Astrocyte (in vitro differentiated cells and primary cell): ENCODE results near the gene MYOG. TPM values are rescaled to one million over a fixed set of nuclear protein-coding genes. Genes with fewer than 3 reads are reported as not detected.

Source experiments
- DNase-seq: peaks from one replicate; pipeline ENCODE4 v3.0.0-alpha.2; 2010; ENCODE audit warnings: low read depth
- FAIRE-seq: peaks from 2 replicates; lab custom pipeline; 2011; peaks lifted over from hg19 to GRCh38; lab: Jason Lieb, UNC
- H2AFZ ChIP-seq: 2 replicates; pipeline ENCODE4 v1.6.0; 2012; ENCODE audit warnings: low read depth, low read length, inconsistent platforms
- H3K27ac ChIP-seq: 2 replicates; pipeline ENCODE4 v1.5.1; 2011; ENCODE audit warnings: low read depth, low read length, inconsistent platforms
- H3K27me3 ChIP-seq: 2 replicates; pipeline ENCODE4 v1.6.0; 2011; ENCODE audit warnings: low read length, inconsistent platforms; ENCODE audit not compliant: insufficient read depth
- H3K36me3 ChIP-seq: 2 replicates; pipeline ENCODE4 v1.5.1; 2011; ENCODE audit warnings: low read length, inconsistent platforms; ENCODE audit not compliant: insufficient read depth
- H3K4me1 ChIP-seq: 2 replicates; pipeline ENCODE4 v1.5.1; 2011; ENCODE audit warnings: low read length, inconsistent platforms; ENCODE audit not compliant: insufficient read depth
- H3K4me2 ChIP-seq: 2 replicates; pipeline ENCODE4 v1.6.0; 2012; ENCODE audit warnings: low read length, inconsistent platforms
- H3K4me3 ChIP-seq: 2 replicates; pipeline ENCODE4 v1.5.1; 2011; ENCODE audit warnings: low read depth, mild to moderate bottlenecking, low read length, inconsistent platforms; ENCODE audit not compliant: insufficient read depth
- H3K79me2 ChIP-seq: 2 replicates; pipeline ENCODE4 v1.6.0; 2012; ENCODE audit warnings: mild to moderate bottlenecking, low read length, inconsistent platforms; ENCODE audit not compliant: insufficient read depth
- H3K9ac ChIP-seq: 2 replicates; pipeline ENCODE4 v1.6.0; 2012; ENCODE audit warnings: mild to moderate bottlenecking, low read length, inconsistent platforms
- H3K9me3 ChIP-seq: 2 replicates; pipeline ENCODE4 v1.5.1; 2012; ENCODE audit warnings: low read depth, mild to moderate bottlenecking, low read length, inconsistent platforms; ENCODE audit not compliant: insufficient read depth
- H4K20me1 ChIP-seq: 2 replicates; pipeline ENCODE4 v1.6.0; 2012; ENCODE audit warnings: low read length, inconsistent platforms; ENCODE audit not compliant: insufficient read depth
- H3K27ac Mint-ChIP-seq: one replicate; pipeline ENCODE4 v1.8.0; 2021; ENCODE audit warnings: mild to moderate bottlenecking, mixed read lengths; ENCODE audit not compliant: unreplicated experiment
- H3K27me3 Mint-ChIP-seq: one replicate; pipeline ENCODE4 v1.8.0; 2021; ENCODE audit warnings: low read depth, mixed read lengths; ENCODE audit not compliant: unreplicated experiment
- H3K36me3 Mint-ChIP-seq: one replicate; pipeline ENCODE4 v1.8.0; 2021; ENCODE audit warnings: low read depth, mixed read lengths; ENCODE audit not compliant: unreplicated experiment
- H3K4me1 Mint-ChIP-seq: one replicate; pipeline ENCODE4 v1.8.0; 2021; ENCODE audit warnings: low read depth, mixed read lengths; ENCODE audit not compliant: unreplicated experiment
- H3K4me3 Mint-ChIP-seq: one replicate; pipeline ENCODE4 v1.8.0; 2021; ENCODE audit warnings: mild to moderate bottlenecking, moderate library complexity, mixed read lengths; ENCODE audit not compliant: unreplicated experiment
- H3K9me3 Mint-ChIP-seq: one replicate; pipeline ENCODE4 v1.8.0; 2021; ENCODE audit warnings: mild to moderate bottlenecking, mixed read lengths; ENCODE audit not compliant: unreplicated experiment
- EZH2 ChIP-seq: IDR thresholded peaks from 2 replicates; pipeline ENCODE4 v1.6.1; 2012; ENCODE audit warnings: mild to moderate bottlenecking, low read length, inconsistent platforms; ENCODE audit not compliant: insufficient read depth
- total RNA-seq: library from RNA; stranded (reverse); gene quantifications from 2 replicates; pipeline ENCODE4 v1.2.1, GENCODE V29; 2021
- TF ChIP-seq, protein P1 (sequence below): IDR thresholded peaks from 2 replicates; pipeline ENCODE4 v1.5.1; 2011; ENCODE audit warnings: low read depth, mild to moderate bottlenecking, inconsistent platforms, low read length, moderate library complexity; ENCODE audit not compliant: insufficient read depth

The MYOG gene
- total RNA-seq, 1 donor from 2014 or later: not detected

DNA sequence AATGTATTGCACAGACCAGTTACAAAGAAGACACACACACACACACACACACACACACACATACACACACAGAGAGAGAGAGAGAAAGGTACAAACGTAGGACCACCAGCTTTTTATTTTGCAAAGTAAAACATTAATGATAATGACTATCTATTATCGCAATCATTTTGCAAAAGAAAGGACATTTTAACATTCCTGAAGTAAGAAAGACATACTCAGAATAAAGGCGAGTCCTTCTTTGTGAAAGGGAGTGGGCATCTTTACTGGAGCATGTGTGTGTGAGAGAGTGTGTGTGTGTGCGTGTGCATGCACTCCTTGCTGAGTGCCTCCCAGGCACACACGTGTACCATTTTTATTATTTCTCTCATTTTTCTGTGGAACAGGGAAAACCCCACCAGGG, 31.2 kb downstream of the MYOG start:
- Histone ChIP-seq H3K27me3 (peaks cover 15% of the 10 kb centered on the region), H3K4me1 (no peaks in the 10 kb centered on the region), H3K79me2 (no peaks in the 10 kb centered on the region), H3K4me2 (no peak overlapping the region), H4K20me1 (no peaks in the 10 kb centered on the region), H2AFZ (no peak overlapping the region), H3K36me3 (no peaks in the 10 kb centered on the region), H3K27ac (no peak overlapping the region), H3K9ac (no peak overlapping the region), H3K9me3 (no peaks in the 10 kb centered on the region), H3K4me3 (no peak overlapping the region)
- Mint-ChIP-seq H3K9me3 (no peaks in the 10 kb centered on the region), H3K27me3 (peaks cover 43% of the 10 kb centered on the region), H3K4me3 (no peak overlapping the region), H3K4me1 (peaks cover 10% of the 10 kb centered on the region), H3K27ac (no peak overlapping the region), H3K36me3 (peaks cover 34% of the 10 kb centered on the region)
- FAIRE-seq (no peak), DNase-seq (no peak)
- TF ChIP-seq, protein P1, sequence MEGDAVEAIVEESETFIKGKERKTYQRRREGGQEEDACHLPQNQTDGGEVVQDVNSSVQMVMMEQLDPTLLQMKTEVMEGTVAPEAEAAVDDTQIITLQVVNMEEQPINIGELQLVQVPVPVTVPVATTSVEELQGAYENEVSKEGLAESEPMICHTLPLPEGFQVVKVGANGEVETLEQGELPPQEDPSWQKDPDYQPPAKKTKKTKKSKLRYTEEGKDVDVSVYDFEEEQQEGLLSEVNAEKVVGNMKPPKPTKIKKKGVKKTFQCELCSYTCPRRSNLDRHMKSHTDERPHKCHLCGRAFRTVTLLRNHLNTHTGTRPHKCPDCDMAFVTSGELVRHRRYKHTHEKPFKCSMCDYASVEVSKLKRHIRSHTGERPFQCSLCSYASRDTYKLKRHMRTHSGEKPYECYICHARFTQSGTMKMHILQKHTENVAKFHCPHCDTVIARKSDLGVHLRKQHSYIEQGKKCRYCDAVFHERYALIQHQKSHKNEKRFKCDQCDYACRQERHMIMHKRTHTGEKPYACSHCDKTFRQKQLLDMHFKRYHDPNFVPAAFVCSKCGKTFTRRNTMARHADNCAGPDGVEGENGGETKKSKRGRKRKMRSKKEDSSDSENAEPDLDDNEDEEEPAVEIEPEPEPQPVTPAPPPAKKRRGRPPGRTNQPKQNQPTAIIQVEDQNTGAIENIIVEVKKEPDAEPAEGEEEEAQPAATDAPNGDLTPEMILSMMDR: no peak
- no peak for TF ChIP-seq EZH2

DNA sequence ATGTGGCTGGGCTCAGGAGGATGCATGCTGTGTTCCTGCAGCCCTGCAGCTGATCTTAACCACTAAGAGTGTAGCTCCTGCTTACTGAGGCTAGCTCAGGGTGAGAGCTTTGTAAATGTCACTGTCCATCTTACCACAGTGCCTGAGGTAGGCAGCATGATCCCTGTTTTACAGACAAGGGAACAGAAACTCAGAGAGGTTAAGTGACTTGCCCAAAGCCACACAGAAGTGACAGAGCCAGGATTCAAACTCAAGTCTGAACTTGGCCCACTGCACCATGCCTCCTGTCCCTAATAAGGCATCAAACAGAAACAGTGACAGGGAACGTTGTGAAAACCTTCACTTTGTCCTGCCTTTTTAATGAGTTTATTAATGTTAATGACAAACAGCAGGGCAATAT, 31.6 kb downstream of the MYOG start:
- no peaks in the 10 kb centered on the region for H3K9me3 ChIP-seq
- H4K20me1 ChIP-seq: no peaks in the 10 kb centered on the region
- FAIRE-seq: no peak
- no peak for DNase-seq
- H3K4me3 ChIP-seq: no peak overlapping the region
- no peaks in the 10 kb centered on the region for H3K9me3 Mint-ChIP-seq
- no peak overlapping the region for H3K4me2 ChIP-seq
- no peak overlapping the region for H3K9ac ChIP-seq
- peaks cover 30% of the 10 kb centered on the region for H3K36me3 Mint-ChIP-seq
- H3K36me3 ChIP-seq: no peaks in the 10 kb centered on the region
- no peaks in the 10 kb centered on the region for H3K4me1 ChIP-seq
- H3K27me3 ChIP-seq: peaks cover 13% of the 10 kb centered on the region
- H3K27ac Mint-ChIP-seq: no peak overlapping the region
- TF ChIP-seq, protein P1: no peak
- TF ChIP-seq EZH2: no peak
- no peaks in the 10 kb centered on the region for H3K79me2 ChIP-seq
- peaks cover 10% of the 10 kb centered on the region for H3K4me1 Mint-ChIP-seq
- no peak overlapping the region for H3K4me3 Mint-ChIP-seq
- H3K27me3 Mint-ChIP-seq: peaks cover 41% of the 10 kb centered on the region
- no peak overlapping the region for H2AFZ ChIP-seq
- H3K27ac ChIP-seq: no peak overlapping the region

DNA sequence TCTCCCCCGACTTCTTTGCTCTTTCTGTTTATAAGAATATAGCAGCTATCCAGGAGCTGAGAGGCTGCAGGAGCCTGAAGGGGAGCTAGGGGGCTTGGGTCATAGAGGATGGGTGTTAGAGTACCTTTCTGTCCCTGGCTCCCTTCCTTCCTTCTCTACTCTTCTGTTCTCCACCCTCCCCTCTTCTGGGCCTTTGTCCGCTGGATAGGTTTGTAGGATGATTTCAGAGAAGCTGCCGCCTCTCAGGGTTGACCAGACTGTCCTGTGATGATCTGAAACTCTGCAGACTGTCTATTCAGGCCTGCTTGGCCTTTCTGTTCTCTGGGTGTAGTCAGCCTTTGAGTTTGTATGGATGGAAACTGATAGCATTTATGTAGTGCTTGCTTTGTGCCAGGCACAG, 33.2 kb downstream of the MYOG start:
- DNase-seq (no peak), FAIRE-seq (no peak)
- TF ChIP-seq, protein P1: no peak
- TF ChIP-seq EZH2: no peak
- no peaks in the 10 kb centered on the region for H3K9me3 Mint-ChIP-seq
- H3K27me3 ChIP-seq: peaks cover 12% of the 10 kb centered on the region
- H3K79me2 ChIP-seq: no peaks in the 10 kb centered on the region
- H3K4me3 Mint-ChIP-seq: no peak overlapping the region
- H2AFZ ChIP-seq: no peak overlapping the region
- no peak overlapping the region for H3K4me3 ChIP-seq
- H3K4me1 Mint-ChIP-seq: peaks cover 4% of the 10 kb centered on the region
- no peak overlapping the region for H3K4me2 ChIP-seq
- H3K9me3 ChIP-seq: no peaks in the 10 kb centered on the region
- no peak overlapping the region for H3K27ac ChIP-seq
- H3K9ac ChIP-seq: no peak overlapping the region
- H3K27ac Mint-ChIP-seq: no peak overlapping the region
- no peaks in the 10 kb centered on the region for H3K36me3 ChIP-seq
- H3K27me3 Mint-ChIP-seq: peaks cover 37% of the 10 kb centered on the region
- peaks cover 27% of the 10 kb centered on the region for H3K36me3 Mint-ChIP-seq
- no peaks in the 10 kb centered on the region for H3K4me1 ChIP-seq
- H4K20me1 ChIP-seq: no peaks in the 10 kb centered on the region
